ENCODE results near the gene NPAS3. TPM values are rescaled to one million over a fixed set of nuclear protein-coding genes. Genes with fewer than 3 reads are reported as not detected.

The NPAS3 gene
- total RNA-seq, 2 experiments from 2014 or later, result not detected

DNA sequence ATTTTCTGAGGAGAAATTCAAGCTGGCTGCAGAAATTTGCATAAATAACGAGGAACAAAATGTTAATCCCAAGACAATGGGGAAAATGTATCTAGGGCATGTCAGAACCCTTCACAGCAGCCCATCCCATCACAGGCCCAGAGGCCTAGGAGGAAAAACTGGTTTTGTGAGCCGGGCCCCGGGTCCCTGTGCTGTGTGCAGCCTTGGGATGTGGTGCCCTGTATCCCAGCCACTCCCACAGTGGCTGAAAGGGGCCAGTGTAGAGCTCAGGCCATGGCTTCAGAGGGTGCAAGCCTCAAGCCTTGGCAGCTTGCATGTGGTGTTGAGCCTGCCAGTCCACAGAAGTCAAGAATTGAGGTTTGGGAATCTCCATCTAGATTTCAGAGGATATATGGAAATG lies 57.7 kb downstream of the NPAS3 start:
- ChIA-PET CTCF (no interaction called here), POLR2A (no interaction called here)

DNA sequence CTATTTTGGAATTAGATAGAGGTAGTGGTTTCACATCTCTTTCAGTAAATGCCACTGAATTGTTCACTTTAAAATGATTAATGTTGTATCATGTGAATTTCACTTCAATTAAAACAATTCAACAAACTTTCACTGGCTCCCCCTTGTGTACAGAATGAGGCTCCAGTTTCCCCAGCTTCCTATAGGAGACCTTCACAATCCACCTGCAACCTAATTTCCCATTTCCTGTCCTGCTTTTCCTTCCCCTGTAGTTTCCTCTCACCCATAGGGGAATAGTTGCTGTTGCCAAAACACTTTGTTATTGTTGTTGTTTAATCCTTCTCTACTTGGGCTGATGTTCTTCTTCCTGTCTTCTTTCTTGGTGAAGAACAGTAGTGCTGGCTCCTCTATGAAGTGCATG lies 59.8 kb downstream of the NPAS3 start:
- POLR2A ChIA-PET, result no interaction called here
- CTCF ChIA-PET, result no interaction called here

DNA sequence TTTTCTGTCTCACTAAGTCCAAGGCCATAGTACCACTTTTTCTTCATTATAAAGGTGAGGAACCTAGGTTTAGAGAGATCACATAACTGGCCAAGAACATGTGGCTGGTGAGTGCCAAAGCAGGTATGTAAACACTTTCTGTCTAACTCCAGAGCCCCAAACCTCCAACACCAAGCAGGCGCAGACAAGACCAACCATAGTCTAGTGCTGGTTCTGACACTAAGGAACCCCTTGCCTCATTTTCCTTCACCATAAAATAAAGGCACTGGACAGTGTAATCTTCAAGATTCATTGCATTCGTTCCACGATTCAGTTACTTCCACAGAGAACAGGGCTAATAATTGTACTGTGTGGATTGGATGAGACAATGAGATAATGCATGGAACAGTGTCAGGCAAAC lies 71.0 kb downstream of the NPAS3 start:
- POLR2A ChIA-PET, result no interaction called here
- CTCF ChIA-PET, result no interaction called here

DNA sequence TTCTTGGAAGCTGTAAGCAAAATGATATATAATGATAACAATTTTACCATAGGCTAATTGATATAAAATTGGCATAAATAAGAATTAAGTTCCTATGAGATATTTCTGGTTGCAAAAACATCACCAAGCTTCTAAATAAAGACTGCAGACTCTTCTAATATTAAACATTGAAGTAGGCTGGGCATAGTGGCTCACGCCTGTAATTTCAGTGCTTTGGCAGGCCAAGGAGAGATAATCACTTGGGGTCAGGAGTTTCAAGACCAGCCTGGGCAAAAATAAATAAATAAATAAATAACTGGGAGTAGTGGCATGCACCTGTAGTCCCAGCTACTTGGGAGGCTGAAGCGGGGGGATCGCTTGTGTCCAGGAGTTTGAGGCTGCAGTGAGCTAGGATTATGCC lies 71.8 kb downstream of the NPAS3 start:
- POLR2A ChIA-PET, result no interaction called here
- CTCF ChIA-PET, result no interaction called here

DNA sequence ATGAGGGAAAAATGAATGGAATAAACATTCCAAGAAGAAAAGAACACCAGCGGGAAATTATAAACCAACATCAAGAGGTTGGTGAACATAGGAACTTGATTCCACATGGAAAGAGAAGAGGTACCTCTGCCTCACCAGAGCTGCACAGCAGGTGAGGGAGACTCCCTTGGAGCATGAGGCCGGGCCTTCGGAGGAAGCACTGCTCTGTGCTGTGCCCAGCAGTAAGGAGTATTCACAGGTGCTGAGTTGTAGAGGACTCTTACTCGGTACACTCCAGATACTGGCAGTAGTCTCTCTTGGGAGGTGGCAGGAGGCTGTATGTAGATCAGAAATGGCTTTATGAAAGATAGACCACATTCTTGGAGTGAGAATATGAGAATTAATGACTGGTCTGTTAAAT lies 76.0 kb downstream of the NPAS3 start:
- POLR2A ChIA-PET, result no interaction called here
- CTCF ChIA-PET, result no interaction called here

DNA sequence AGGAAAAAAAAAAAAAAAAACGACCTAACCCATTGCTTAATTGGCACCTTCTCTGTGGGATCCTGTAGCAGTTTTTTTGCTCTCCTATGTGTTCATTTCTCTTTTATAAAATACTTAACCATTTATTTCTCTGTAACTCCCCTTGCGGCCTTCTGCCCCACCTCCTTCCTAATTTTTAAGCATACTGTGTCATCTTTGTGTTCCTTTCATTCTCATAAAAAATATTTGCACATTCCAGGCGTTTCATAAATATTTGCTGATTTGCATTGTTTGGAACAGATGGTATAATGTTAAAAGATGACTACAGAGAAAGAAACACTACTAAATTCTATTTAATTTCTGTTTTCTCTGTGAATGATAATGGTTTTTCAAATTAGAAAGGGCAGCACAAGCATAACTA lies 77.9 kb downstream of the NPAS3 start:
- ChIA-PET CTCF (no interaction called here), POLR2A (no interaction called here)

DNA sequence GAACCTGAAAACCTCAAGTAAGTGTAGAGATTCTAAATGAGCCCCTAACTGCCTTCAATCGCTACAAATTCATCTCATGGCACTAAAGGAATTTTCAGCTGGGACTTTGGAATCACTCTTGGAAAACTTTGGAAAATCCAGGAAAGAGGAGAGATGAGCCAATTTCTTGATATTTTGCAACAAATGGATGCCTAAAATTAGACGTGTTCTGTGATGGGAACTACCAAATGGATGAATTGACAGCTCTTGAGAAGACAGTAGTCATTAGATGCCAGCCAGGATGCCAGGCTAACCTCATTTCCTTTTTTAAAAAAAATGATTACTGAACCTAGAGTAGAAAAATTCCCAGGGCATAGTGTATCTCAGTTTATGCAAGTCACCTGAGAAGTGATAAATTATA lies 78.3 kb downstream of the NPAS3 start:
- CTCF ChIA-PET, result no interaction called here
- POLR2A ChIA-PET, result no interaction called here

DNA sequence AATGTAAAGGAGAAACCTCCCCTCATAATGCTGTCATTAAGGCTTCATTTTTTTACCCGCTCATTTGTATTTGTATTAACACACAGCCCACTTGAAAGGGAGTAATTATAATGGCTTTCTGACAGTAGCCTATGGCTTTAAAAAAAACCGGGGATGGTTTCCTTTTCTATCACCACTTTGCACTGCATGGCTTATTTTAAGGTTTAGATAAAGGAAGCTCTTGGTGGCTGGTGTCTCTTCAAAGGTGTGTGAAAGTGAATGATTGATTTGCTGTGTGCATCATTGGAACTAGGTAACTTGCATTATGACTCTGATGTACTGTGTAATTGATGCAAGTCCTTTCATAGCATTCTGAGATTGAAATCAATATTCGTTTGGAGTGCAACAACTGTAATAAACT lies 80.7 kb downstream of the NPAS3 start:
- CTCF ChIA-PET, result no interaction called here
- POLR2A ChIA-PET, result no interaction called here

DNA sequence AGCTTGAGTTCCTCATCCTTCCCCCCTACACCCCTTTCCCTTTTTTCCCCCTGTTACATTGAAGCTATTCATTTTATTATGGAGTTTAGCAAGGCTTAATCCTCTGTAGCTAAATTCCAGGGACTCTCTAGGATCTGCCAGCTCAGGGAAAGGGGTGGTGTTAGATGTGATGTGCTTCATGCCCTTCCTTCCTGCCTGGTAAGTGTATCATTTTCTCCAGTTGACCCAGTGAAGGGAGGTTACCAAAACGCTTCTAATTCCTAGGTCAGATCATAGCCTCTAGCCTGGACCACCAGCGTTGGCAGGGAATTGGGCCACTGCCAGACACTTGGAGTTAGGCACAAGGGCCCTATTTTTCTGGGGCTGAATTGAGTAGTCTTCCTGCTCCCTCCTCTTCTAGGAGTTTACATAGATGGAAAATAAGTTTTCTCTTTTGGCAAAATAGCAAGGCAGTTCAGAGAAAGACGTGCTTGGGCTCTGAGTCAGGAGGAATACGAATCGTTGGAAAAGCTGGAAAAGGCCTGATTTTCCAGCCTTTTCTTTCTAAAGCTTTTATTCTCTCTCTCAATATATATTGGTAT lies 88.3 kb downstream of the NPAS3 start:
- ChIA-PET POLR2A (no interaction called here), CTCF (no interaction called here)

DNA sequence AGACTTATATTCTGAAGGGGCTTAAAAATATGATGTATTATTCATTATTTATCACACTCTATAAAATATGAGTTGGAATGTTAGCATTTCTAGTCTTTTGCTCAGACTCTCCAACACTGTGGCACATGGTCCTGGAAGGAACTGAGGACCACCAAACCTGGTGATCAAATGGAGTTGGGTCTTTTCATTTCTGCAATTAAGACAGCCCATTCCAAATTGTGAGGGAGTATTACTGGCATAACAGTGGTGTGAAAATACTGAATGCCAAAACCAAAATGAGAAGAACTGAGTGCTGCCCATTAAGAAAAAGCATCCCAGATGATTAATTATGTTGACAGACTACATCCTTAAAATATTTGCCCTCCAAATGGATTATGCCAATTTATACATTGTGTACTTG lies 90.8 kb downstream of the NPAS3 start:
- CTCF ChIA-PET, result no interaction called here
- POLR2A ChIA-PET, result no interaction called here

DNA sequence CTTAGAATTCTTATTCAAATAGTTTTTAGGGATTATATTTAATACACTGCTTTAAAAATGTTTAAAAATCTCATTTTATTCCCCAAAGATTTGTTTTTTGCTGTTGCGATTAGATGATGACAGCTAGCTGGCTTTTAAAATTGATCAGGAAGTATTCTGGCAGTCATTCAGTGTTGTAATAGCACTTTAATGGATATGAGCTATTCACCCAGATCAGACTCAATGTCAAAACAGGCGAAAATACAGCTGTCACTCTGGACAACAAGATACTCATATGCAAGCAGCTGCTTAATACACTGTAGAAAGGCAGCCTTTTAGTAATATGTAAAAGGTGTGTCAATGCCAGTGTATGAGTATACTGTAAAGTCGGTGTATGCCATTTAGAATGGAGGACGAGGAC lies 91.7 kb downstream of the NPAS3 start:
- CTCF ChIA-PET, result no interaction called here
- POLR2A ChIA-PET, result no interaction called here

DNA sequence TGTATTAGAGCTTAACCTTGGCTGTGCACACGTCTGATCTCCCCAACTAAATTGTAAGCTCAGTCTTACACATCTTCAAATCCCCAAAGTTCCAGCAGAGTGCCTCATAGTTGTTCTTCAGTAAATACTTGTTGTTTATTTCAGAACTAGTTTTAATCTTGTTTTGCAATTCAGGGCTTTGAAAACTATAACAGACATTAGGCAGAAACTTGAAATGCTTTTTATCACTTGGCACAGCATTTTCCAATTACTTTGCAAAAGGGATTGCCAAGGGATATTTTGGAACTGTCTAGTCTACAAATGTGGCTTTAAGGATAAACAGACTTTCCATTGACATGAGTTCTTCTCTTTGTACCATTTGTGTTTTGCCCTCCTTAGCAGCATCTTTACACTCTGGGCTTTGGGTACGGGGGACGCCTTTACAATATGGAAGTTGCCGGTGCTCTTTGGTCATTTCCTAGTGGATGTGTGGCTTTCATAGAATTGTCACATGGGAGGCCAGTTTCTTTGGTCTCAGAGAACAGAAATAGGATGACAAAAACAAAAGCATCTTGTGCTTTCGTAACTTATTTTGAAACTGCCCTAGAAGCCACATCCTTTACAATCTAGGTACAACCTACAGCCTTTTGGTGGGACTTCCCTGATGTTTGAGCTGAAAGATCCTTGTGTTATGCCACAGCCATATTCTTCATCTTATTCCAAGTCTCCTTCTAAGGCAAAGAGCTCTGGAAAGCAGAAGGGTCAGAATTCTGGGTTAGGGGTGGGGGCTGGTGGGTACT lies 96.9 kb downstream of the NPAS3 start:
- CTCF ChIA-PET, result no interaction called here
- POLR2A ChIA-PET, result no interaction called here

DNA sequence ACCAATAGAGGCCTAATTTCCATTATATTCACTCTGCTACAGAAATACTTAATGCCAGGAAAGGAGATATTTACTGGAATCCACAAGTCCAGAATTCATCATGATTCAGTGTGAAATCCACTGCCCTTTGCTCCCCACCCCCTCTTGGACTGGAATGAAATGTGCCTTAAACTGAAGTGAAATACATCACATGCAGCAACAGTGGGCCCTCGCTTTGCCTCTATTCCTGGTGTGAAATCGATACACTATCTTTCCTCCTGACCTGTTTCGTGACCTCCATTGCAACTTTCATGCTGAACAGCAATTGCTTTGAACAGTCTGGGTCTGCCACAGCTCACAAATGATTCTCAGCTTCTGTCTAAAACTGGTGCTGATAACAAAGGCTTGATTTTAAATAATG lies 100.6 kb downstream of the NPAS3 start:
- ChIA-PET POLR2A (no interaction called here), CTCF (no interaction called here)

DNA sequence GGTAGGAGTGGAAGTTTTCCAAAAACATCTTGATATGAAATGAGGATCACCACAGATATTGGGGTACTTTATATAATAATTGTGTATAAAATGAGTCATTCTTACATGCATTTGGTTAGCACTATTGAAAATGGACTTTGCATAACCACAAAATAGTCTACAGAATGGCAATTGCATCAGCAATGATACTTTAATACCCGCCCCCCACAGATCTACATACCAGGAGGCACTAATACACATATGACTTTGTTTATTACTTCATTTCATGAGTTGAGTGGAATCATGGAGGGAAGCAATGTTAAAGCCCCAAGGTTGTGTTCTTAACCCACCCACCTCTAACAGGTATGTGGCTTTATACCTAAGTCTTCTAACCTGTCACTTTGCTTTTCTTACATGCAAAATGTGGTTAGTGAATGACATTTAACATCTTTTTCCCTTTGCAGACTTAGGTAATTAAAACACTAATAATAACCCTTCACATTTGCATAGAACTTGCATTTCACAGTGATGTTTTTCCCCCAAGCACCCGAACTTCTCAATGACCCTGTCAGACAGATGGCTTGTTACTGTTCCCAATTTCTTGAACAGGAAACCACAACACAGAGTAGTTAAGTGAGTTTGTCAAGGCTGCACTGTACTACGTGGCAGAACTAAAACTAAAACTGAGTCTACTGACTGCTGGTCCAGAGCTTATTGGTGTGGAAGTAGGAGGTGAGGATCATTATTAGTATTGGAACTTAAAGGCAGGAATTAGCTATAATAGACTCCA lies 101.9 kb downstream of the NPAS3 start:
- CTCF ChIA-PET, result no interaction called here
- POLR2A ChIA-PET, result no interaction called here

DNA sequence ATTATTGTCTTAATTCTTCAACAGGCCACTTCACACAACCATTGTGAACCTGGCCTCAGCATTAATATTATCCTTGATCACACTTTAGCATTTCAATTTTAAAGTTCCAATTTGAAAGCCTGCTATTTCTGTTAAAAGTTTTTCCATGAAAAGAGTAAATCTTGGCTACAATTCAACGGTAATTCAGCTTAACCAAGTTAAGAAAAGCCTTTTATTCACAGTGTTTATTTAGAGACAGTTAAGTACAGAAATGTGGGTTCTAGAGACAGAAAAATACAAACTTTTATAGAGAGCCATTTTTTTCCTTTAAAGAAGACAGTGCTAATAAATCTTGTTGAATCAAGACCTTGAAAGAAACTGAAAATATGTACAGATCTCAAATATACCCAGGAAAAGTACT lies 103.9 kb downstream of the NPAS3 start:
- ChIA-PET POLR2A (no interaction called here), CTCF (no interaction called here)

DNA sequence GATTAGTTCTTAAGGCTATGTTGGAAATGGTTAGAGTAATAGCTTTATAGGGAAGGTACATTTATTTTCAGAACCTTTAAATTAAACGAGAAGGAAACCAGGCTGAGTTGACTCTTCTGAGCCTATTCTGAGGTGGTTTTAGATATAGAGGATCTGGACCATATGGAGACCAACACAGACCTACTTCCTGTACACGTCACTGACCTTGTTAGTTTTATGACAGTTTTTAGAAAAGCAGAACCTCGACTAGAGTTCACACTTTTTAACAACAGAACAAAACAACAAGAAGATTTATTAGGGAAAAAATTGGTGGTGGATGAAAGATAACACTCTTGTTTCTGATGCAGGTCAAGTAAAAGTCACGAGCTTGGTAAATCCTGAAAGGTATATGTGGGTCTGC lies 107.1 kb downstream of the NPAS3 start:
- ChIA-PET CTCF (no interaction called here), POLR2A (no interaction called here)

DNA sequence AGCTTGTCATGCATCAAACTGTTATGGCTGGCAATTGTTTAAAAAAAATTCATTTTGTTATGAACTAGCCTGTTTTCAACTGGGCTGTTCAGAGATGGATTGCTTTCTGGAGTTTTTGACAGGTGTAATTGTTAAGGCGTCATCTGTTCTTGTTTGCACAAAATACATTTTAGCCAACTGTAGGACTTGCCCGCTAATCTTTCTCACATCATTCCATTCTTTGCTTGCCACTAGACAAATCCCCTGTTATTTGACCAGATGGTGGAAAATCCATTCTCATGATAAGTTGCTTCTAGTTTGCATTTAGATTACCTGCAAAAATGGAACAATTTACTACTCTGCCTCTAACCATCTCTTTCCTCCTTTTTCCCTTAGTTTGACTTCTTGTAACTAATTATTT lies 114.3 kb downstream of the NPAS3 start:
- ChIA-PET POLR2A (no interaction called here), CTCF (no interaction called here)

DNA sequence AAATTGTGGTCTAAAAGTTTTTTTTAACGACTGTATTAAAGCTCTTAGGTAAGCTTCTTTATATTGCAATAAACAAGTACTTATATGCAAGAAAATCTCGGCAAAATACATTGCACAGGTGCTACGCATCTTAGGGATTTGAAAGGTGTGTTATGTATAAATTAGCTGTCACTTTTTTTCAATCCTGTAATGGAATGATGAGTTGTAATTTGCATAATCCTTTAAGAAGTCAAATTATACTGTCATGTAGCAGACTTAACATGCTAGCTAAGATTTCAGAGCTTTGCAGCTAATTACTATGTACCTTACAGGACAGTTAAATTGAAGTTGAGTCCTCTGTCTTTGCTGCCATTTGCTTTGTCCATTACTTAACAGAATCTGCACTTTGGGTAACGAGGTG lies 117.5 kb downstream of the NPAS3 start:
- POLR2A ChIA-PET, result no interaction called here
- CTCF ChIA-PET, result no interaction called here

DNA sequence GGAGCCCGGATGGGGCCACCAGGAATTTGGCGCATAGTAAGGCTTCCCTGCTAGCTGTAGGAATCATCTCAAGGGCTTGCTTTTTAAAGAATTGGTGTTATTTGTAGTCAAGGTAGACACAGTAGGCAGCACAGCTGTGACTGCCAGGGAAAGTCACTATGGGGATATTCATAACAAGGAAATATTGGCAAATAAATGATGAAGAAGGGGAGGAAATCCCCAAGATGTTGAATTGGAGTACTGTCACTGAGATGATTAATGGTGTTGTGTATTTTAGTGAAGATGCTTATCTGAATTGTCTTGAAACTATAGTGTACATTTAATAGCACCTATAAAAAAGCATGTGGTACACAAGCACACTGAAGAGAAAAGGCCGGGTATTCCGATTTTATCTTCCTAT lies 118.9 kb downstream of the NPAS3 start:
- POLR2A ChIA-PET, result no interaction called here
- CTCF ChIA-PET, result no interaction called here

DNA sequence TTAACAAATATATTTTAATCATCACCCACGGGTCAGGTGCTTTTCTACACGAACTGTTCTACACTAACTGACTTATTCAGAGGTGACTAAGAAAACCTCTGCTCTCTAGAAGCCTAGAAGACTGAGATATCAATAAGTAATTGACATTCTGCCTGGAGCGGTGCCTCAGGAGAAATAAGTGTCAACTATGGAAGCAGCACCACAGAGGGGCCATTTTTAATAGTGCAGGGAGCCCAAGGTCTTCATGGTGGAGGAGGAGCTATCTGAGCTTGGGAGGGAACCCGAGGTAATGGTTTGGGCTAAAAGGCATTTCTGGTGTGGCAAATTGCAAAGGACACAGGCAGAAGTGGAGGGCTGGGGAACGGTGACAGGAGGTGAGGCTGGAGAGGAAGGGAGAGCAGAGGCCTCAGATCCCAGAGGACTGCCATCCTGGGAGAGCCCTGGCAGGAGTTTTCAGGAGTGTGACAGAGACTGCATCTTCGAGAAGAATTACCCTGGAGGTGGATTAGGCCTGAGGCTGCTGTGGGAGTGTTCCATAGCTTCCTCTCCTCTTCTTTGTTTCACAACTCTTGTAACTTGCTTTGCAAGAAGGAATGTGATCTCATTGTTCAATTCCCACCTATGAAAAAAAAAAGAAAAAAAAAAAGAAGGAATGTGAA lies 123.1 kb downstream of the NPAS3 start:
- CTCF ChIA-PET, result no interaction called here
- POLR2A ChIA-PET, result no interaction called here

DNA sequence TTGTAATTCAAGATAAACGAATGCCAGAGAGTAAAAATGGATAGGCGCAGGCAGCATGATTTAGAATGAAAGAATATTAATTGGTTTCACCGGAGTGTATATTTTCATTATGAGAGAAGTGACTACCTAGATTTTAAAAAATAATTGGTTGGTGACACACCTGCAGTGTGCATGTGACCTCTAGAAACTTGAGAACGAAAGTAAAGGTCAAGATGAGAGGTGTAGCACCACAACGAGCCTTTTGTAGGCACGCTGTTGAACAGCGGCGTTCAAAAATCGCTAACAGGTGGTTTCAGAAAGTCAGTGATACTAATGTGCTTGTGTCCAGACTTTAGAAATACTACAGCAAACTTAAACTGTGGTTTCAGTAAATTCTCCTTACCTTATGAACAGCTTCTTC lies 123.8 kb downstream of the NPAS3 start:
- ChIA-PET CTCF (no interaction called here), POLR2A (no interaction called here)
